HEK293T (cell line): ENCODE data around the gene GATA6.

Source experiments
- CTCF ChIA-PET: fragments of 350-600 bp; formaldehyde crosslinking; extraction: SDS; loops from one replicate; lab custom pipeline; 2021; ENCODE audit warnings: antibody characterized with exemption, inconsistent platforms; lab: Yijun Ruan, JAX
- POLR2A ChIA-PET: fragments of 350-600 bp; formaldehyde crosslinking; extraction: SDS; loops from one replicate; lab custom pipeline; 2020; ENCODE audit warnings: antibody characterized with exemption, inconsistent platforms; lab: Yijun Ruan, JAX
- DNase-seq: peaks from one replicate; pipeline ENCODE4 v3.0.0; 2012; ENCODE audit warnings: mixed read lengths; ENCODE audit errors: extremely low spot score
- ARNT ChIP-seq: fragments of 450-650 bp; IDR thresholded peaks from 2 replicates; pipeline ENCODE4 v1.6.1; 2017; ENCODE audit warnings: mild to moderate bottlenecking
- BHLHE40 ChIP-seq: fragments of 450-650 bp; IDR thresholded peaks from 2 replicates; pipeline ENCODE4 v1.6.1; 2016; ENCODE audit warnings: mild to moderate bottlenecking, moderate library complexity, borderline replicate concordance
- CTBP1 ChIP-seq: fragments of 450-650 bp; IDR thresholded peaks from 2 replicates; pipeline ENCODE4 v1.6.1; 2016; ENCODE audit warnings: borderline replicate concordance
- ELF4 ChIP-seq: fragments of 450-650 bp; IDR thresholded peaks from 2 replicates; pipeline ENCODE4 v1.6.1; 2017; ENCODE audit warnings: antibody characterized with exemption
- FOXA1 ChIP-seq: fragments of 450-650 bp; IDR thresholded peaks from 2 replicates; pipeline ENCODE4 v1.6.1; 2016; ENCODE audit warnings: mild to moderate bottlenecking
- FOXK2 ChIP-seq: fragments of 450-650 bp; IDR thresholded peaks from 2 replicates; pipeline ENCODE4 v1.6.1; 2016; ENCODE audit warnings: mild to moderate bottlenecking
- FOXM1 ChIP-seq: fragments of 450-650 bp; IDR thresholded peaks from 2 replicates; pipeline ENCODE4 v1.6.1; 2017; ENCODE audit warnings: mild to moderate bottlenecking, borderline replicate concordance
- HDGF ChIP-seq: fragments of 450-650 bp; IDR thresholded peaks from 2 replicates; pipeline ENCODE4 v1.6.1; 2017; ENCODE audit warnings: antibody characterized with exemption, borderline replicate concordance
- L3MBTL2 ChIP-seq: fragments of 450-650 bp; conservative IDR thresholded peaks from 2 replicates; pipeline ENCODE4 v1.6.1; 2016; ENCODE audit warnings: mild to moderate bottlenecking
- LEF1 ChIP-seq: fragments of 450-650 bp; IDR thresholded peaks from 2 replicates; pipeline ENCODE4 v1.6.1; 2017; ENCODE audit warnings: mild to moderate bottlenecking, borderline replicate concordance
- NFRKB ChIP-seq: fragments of 450-650 bp; IDR thresholded peaks from 2 replicates; pipeline ENCODE4 v1.6.1; 2016; ENCODE audit warnings: mild to moderate bottlenecking, moderate library complexity
- SP1 ChIP-seq: fragments of 450-650 bp; IDR thresholded peaks from 2 replicates; pipeline ENCODE4 v1.6.1; 2017
- SUZ12 ChIP-seq: fragments of 450-650 bp; IDR thresholded peaks from 2 replicates; pipeline ENCODE4 v1.6.1; 2016; ENCODE audit warnings: mild to moderate bottlenecking
- TARDBP ChIP-seq: fragments of 450-650 bp; IDR thresholded peaks from 2 replicates; pipeline ENCODE4 v1.6.1; 2016
- ZNF384 ChIP-seq: fragments of 450-650 bp; IDR thresholded peaks from 2 replicates; pipeline ENCODE4 v1.6.1; 2016
- TF ChIP-seq, protein P1 (sequence below): fragments of 450-650 bp; IDR thresholded peaks from 2 replicates; pipeline ENCODE4 v1.6.1; 2016

The GATA6 gene

DNA sequence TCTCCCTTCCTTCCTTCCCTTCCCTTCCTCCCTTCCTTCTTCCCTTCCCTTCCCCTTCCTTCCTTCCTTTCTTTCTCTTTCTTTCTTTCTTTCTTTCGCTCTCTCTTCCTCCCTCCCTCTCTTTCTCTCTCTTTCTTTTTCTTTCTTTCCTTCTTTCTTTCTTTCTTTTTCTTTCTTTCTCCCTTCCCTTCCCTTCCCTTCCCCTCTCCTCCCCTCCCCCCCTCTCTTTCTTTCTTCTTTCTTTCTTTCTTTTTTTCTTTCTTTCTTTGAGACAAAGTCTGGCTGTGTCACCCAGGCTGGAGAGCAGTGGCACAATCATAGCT, 34.8 kb downstream of the GATA6 start:
- no peak for TF ChIP-seq ZNF384
- ChIA-PET CTCF (no interaction called here), POLR2A (interaction anchor here (0.6 to 0.8 kb wide), 2 partner anchors 7 to 13 kb away, joined by 3 read pairs; no protein-coding TSS in a partner anchor)
- no peak for DNase-seq

DNA sequence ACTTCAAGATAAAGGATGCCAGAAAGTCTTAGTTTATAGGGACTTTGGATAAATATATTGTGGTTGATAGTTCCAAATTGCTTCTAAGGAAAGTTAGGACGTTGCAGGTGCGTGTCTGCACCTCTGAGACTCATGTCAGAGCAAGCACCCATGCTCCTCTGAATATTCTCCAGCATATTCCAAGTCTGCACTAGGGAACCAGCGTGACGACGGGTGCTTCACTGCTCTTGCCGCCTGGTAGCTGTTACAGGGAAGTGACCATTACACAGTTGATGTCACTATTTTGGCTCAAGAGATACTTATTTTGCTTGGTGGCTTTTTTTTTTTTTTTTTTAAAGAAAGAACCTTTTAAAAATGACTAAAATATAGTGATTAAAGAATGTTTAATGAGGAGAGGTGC, 35.6 kb downstream of the GATA6 start:
- POLR2A ChIA-PET, result interaction anchor here (0.6 to 0.8 kb wide), 3 partner anchors 8 to 15 kb away, joined by 3 read pairs; no protein-coding TSS in a partner anchor
- no peak for DNase-seq
- TF ChIP-seq ARNT (no peak), FOXK2 (no peak), TARDBP (no peak), ZNF384 (no peak), HDGF (no peak), CTBP1 (no peak), L3MBTL2 (no peak), LEF1 (no peak), FOXA1 (no peak), SP1 (no peak), FOXM1 (no peak), NFRKB (no peak), ELF4 (no peak)
- CTCF ChIA-PET, result no interaction called here

DNA sequence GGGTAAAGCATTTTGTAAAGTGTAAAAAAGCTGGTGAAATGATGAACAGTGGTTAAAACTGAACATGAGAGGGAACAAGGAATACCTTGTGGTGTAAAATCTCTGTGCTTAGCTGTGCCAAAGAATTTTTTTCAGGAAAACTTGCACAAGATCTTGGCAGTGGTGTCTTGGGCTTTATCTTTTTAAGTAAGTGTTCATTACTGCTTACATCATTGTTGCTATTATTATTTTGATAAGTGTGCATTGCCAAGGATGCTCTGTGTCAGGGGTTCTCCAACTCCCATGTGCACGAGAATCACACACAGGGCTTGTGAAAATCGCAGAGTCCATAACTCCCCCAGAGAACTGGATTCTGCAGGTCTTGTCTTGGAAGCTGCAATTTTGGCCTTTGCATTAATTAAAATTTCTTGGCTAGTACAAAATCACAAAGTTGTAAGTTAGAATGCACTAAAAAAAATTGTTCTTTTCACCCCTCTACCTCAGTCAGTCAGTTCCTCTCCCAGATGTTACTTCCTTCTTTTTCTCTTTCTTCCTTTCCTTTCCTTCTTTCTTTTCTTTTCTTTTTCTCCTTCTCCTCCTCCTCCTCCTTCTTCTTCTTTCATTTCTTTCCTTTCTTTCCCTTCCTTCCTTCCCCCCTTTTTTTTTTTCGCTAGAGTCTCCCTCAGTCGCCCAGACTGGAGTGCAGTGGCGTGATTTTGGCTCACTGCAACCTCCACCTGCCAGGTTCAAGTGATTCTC, 37.8 kb downstream of the GATA6 start:
- DNase-seq, result no peak
- ChIA-PET CTCF (no interaction called here), POLR2A (no interaction called here)
- no peak for TF ChIP-seq ZNF384
- no peak for TF ChIP-seq NFRKB
- no peak for TF ChIP-seq FOXA1
- no peak for TF ChIP-seq SUZ12
- TF ChIP-seq, protein P1, sequence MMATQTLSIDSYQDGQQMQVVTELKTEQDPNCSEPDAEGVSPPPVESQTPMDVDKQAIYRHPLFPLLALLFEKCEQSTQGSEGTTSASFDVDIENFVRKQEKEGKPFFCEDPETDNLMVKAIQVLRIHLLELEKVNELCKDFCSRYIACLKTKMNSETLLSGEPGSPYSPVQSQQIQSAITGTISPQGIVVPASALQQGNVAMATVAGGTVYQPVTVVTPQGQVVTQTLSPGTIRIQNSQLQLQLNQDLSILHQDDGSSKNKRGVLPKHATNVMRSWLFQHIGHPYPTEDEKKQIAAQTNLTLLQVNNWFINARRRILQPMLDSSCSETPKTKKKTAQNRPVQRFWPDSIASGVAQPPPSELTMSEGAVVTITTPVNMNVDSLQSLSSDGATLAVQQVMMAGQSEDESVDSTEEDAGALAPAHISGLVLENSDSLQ, result no peak
- no peak for TF ChIP-seq SP1
- TF ChIP-seq FOXK2, result no peak

DNA sequence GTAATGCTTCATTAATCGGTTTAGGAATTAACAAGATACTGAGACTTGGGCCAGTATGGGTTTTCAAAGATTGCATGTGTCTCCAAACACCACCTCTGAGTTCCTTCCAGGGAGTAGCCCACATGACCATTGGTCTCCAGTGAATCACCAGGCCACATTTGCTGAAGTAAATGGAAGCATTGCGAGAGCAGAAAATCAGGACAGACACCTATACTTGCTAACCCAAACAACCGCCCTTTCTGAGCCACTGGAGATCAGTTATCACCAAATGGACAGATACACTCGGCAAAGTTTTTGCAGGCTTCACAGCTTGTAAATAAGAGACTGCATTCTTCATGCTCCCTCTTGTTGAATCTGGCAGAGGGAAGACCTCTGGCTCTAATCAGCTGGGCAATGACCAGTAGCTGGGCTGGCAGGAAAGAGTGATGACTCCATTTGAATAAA, 40.9 kb downstream of the GATA6 start:
- POLR2A ChIA-PET, result no interaction called here
- no peak for DNase-seq
- TF ChIP-seq TARDBP, result no peak
- TF ChIP-seq FOXA1, result no peak
- TF ChIP-seq L3MBTL2, result no peak
- no peak for TF ChIP-seq SP1
- no peak for TF ChIP-seq ZNF384
- no peak for TF ChIP-seq SUZ12
- TF ChIP-seq HDGF, result no peak
- TF ChIP-seq, protein P1, result no peak
- TF ChIP-seq NFRKB, result no peak
- no peak for TF ChIP-seq LEF1
- TF ChIP-seq CTBP1, result no peak
- no peak for TF ChIP-seq BHLHE40
- TF ChIP-seq ELF4, result no peak
- CTCF ChIA-PET, result no interaction called here

DNA sequence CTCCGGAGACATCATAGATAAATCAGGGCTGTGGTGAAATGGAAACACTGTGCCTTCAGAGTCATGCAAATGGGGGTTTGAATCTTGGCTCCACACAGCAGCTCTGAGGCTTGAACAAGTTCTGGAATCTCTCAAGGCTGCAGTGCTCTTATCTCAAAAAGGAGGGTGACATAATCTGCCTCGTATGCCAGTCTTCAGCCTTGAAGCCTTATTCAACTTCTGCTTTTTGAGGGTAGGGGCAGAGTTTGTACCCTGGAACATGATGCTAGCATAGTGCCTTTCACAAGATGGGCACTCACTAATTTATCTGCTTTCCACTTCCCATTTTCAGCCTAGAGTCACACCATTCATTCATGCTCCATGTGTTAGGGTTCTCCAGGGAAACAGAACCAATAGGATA, 42.3 kb downstream of the GATA6 start:
- DNase-seq, result no peak
- POLR2A ChIA-PET, result no interaction called here
- no peak for TF ChIP-seq CTBP1
- no peak for TF ChIP-seq FOXM1
- TF ChIP-seq, protein P1, result no peak
- TF ChIP-seq SP1, result no peak
- CTCF ChIA-PET, result interaction anchor here (0.5 to 0.7 kb wide), 2 partner anchors 12 to 226 kb away, joined by 3 read pairs; no protein-coding TSS in a partner anchor

DNA sequence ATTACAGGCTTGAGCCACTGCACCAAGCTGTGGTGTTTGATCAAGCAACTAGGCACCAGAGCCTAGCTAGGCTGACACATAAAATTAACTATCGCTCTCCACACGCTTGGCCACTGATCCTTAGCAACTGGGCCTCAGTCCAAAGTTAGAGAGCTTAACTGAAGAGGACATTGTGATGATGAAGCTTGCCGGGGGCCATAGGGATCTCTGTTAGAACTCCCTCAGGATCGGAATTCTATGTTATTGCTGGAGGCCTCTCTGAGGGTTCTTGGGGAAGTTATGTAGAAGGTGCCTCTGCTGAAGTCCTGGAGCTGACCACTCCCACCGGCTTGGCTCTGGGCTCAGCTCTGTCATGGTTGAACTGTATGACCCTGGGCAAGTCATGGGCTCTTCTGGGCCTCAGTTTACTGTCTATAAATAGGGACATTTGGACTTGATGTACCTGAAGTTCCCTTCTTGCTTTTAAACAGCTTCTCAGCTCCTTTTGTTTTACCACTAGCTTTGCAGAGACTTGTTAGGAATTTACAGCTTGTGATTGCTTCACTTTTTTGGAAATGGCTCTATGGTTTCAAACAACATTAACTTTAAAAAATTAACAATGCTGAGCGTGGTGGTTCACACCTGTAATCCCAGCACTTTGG, 44.1 kb downstream of the GATA6 start:
- no peak for DNase-seq
- TF ChIP-seq BHLHE40 (no peak), ZNF384 (no peak), LEF1 (no peak), TARDBP (no peak), FOXA1 (no peak)
- CTCF ChIA-PET, result interaction anchor here (0.6 to 1.5 kb wide), 3 partner anchors 10 to 29 kb away, joined by 3 read pairs; no protein-coding TSS in a partner anchor
- POLR2A ChIA-PET, result interaction anchor here (0.8 kb wide), 1 partner anchor 17 kb away, joined by 3 read pairs; no protein-coding TSS in a partner anchor
